Left forelimb (tissue), 1 donor: ENCODE results near the gene ENAH.

ENCODE experiments used
- DNase-seq: peaks from one replicate; pipeline ENCODE4 v3.0.0-alpha.2; 2018; ENCODE audit warnings: low spot score

Gene ENAH

GRCh38 chr1:225559902-225560301, 93.0 kb downstream of the ENAH start:
- DNase-seq = no peak

GRCh38 chr1:225559326-225559725, 93.6 kb downstream of the ENAH start:
- DNase-seq = no peak

GRCh38 chr1:225556694-225557093, 96.2 kb downstream of the ENAH start:
- DNase-seq = no peak

- DNase-seq = no peak
These were observed 97.1 kb downstream of the ENAH start for GRCh38 chr1:225555821-225556220.

GRCh38 chr1:225554216-225554812, 98.6 kb downstream of the ENAH start:
- DNase-seq = no peak

GRCh38 chr1:225549821-225550220, 103.1 kb downstream of the ENAH start:
- DNase-seq = no peak

- no peak for DNase-seq
These were observed 104.6 kb downstream of the ENAH start for GRCh38 chr1:225548140-225548857.

GRCh38 chr1:225545649-225546048, 107.3 kb downstream of the ENAH start:
- DNase-seq = no peak

- no peak for DNase-seq
These were observed 108.0 kb downstream of the ENAH start for GRCh38 chr1:225544924-225545323.

- DNase-seq = no peak
These were observed 108.7 kb downstream of the ENAH start for GRCh38 chr1:225544263-225544662.

GRCh38 chr1:225543350-225543749, 109.6 kb downstream of the ENAH start:
- DNase-seq = no peak

GRCh38 chr1:225541383-225541782, 111.5 kb downstream of the ENAH start:
- no peak for DNase-seq

GRCh38 chr1:225539575-225539974, 113.3 kb downstream of the ENAH start:
- no peak for DNase-seq

- DNase-seq = no peak
These were observed 113.9 kb downstream of the ENAH start for GRCh38 chr1:225539069-225539468.

GRCh38 chr1:225537554-225538251, 115.2 kb downstream of the ENAH start:
- DNase-seq = no peak

- no peak for DNase-seq
These were observed 117.6 kb downstream of the ENAH start for GRCh38 chr1:225535280-225535679.

- no peak for DNase-seq
These were observed 118.2 kb downstream of the ENAH start for GRCh38 chr1:225534772-225535171.

- no peak for DNase-seq
These were observed 118.8 kb downstream of the ENAH start for GRCh38 chr1:225534135-225534534.

- DNase-seq = no peak
These were observed 119.7 kb downstream of the ENAH start for GRCh38 chr1:225533238-225533637.

GRCh38 chr1:225532240-225532944, 120.5 kb downstream of the ENAH start:
- DNase-seq = no peak

GRCh38 chr1:225529726-225530125, 123.2 kb downstream of the ENAH start:
- no peak for DNase-seq

- DNase-seq = no peak
These were observed 125.3 kb downstream of the ENAH start for GRCh38 chr1:225527575-225527974.

- no peak for DNase-seq
These were observed 126.0 kb downstream of the ENAH start for GRCh38 chr1:225526878-225527277.
